ENCODE measurements around the gene ATRIP.

Gene ATRIP

GRCh38 chr3:48501196-48501595 is 54.7 kb downstream of the ATRIP start:
- H3K9ac ChIP-seq (ENCODE audit: low read depth, low read length), result no peak overlapping the region
- no peaks in the 10 kb centered on the region for H3K9me3 ChIP-seq (ENCODE audit: control insufficient read depth, insufficient read depth, low read length)
- peaks cover 16% of the 10 kb centered on the region for H3K4me1 ChIP-seq (ENCODE audit: insufficient read depth, low read length)
- peaks cover 2% of the 10 kb centered on the region; the same call in 1 of the 2 replicates for H3K36me3 ChIP-seq (ENCODE audit: insufficient read depth, low read length)

- Histone ChIP-seq H3K9me3 (ENCODE audit: control insufficient read depth, insufficient read depth, low read length) (no peaks in the 10 kb centered on the region), H3K4me1 (ENCODE audit: insufficient read depth, low read length) (peaks cover 16% of the 10 kb centered on the region), H3K9ac (ENCODE audit: low read depth, low read length) (no peak overlapping the region), H3K36me3 (ENCODE audit: insufficient read depth, low read length) (peaks cover 2% of the 10 kb centered on the region; the same call in 1 of the 2 replicates)
These were observed 55.6 kb downstream of the ATRIP start for GRCh38 chr3:48502121-48502520.

- peaks cover 16% of the 10 kb centered on the region for H3K4me1 ChIP-seq (ENCODE audit: insufficient read depth, low read length)
- H3K9ac ChIP-seq (ENCODE audit: low read depth, low read length), result peak overlapping the region; percentile 70; the same call in 1 of the 2 replicates
- peaks cover 2% of the 10 kb centered on the region; the same call in 1 of the 2 replicates for H3K36me3 ChIP-seq (ENCODE audit: insufficient read depth, low read length)
- H3K9me3 ChIP-seq (ENCODE audit: control insufficient read depth, insufficient read depth, low read length), result no peaks in the 10 kb centered on the region
These were observed 56.2 kb downstream of the ATRIP start for GRCh38 chr3:48502728-48503168.

- Histone ChIP-seq H3K4me1 (ENCODE audit: insufficient read depth, low read length) (peaks cover 16% of the 10 kb centered on the region), H3K9me3 (ENCODE audit: control insufficient read depth, insufficient read depth, low read length) (no peaks in the 10 kb centered on the region), H3K9ac (ENCODE audit: low read depth, low read length) (peak overlapping the region; percentile 70), H3K36me3 (ENCODE audit: insufficient read depth, low read length) (peaks cover 2% of the 10 kb centered on the region; the same call in 1 of the 2 replicates)
These were observed 57.0 kb downstream of the ATRIP start for GRCh38 chr3:48503401-48504050.

GRCh38 chr3:48504051-48504946 is 57.8 kb downstream of the ATRIP start, which contains the start of gene SHISA5:
SHISA5 (minus strand) TSS chr3:48504174; CDS start chr3:48504094, 80 bp downstream.
- Histone ChIP-seq H3K36me3 (ENCODE audit: insufficient read depth, low read length) (peaks cover 2% of the 10 kb centered on the region; the same call in 1 of the 2 replicates), H3K9me3 (ENCODE audit: control insufficient read depth, insufficient read depth, low read length) (no peaks in the 10 kb centered on the region), H3K4me1 (ENCODE audit: insufficient read depth, low read length) (peaks cover 20% of the 10 kb centered on the region), H3K9ac (ENCODE audit: low read depth, low read length) (peak within 1 kb of the TSS; percentile 70)

GRCh38 chr3:48505146-48505545 is 58.6 kb downstream of the ATRIP start:
- peaks cover 26% of the 10 kb centered on the region for H3K4me1 ChIP-seq (ENCODE audit: insufficient read depth, low read length)
- 0 out of 2 replicates have a peak, but pooled peaks cover 2% of the 10 kb centered on the region for H3K36me3 ChIP-seq (ENCODE audit: insufficient read depth, low read length)

GRCh38 chr3:48505968-48506504 is 59.5 kb downstream of the ATRIP start:
- Histone ChIP-seq H3K9ac (ENCODE audit: low read depth, low read length) (no peak overlapping the region), H3K4me1 (ENCODE audit: insufficient read depth, low read length) (peaks cover 26% of the 10 kb centered on the region), H3K36me3 (ENCODE audit: insufficient read depth, low read length) (no peaks in the 10 kb centered on the region), H3K9me3 (ENCODE audit: control insufficient read depth, insufficient read depth, low read length) (no peaks in the 10 kb centered on the region)

More at GRCh38 chr3:48505146-48505545, 58.6 kb downstream of the ATRIP start:
- no peaks in the 10 kb centered on the region for H3K9me3 ChIP-seq (ENCODE audit: control insufficient read depth, insufficient read depth, low read length)
- no peak overlapping the region for H3K9ac ChIP-seq (ENCODE audit: low read depth, low read length)

- Histone ChIP-seq H3K36me3 (ENCODE audit: insufficient read depth, low read length) (no peaks in the 10 kb centered on the region), H3K4me1 (ENCODE audit: insufficient read depth, low read length) (peaks cover 26% of the 10 kb centered on the region), H3K9ac (ENCODE audit: low read depth, low read length) (no peak overlapping the region), H3K9me3 (ENCODE audit: control insufficient read depth, insufficient read depth, low read length) (no peaks in the 10 kb centered on the region)
These were observed 60.9 kb downstream of the ATRIP start for GRCh38 chr3:48507256-48508061.

- H3K9me3 ChIP-seq (ENCODE audit: control insufficient read depth, insufficient read depth, low read length), result no peaks in the 10 kb centered on the region
- H3K9ac ChIP-seq (ENCODE audit: low read depth, low read length), result no peak overlapping the region
- peaks cover 10% of the 10 kb centered on the region for H3K4me1 ChIP-seq (ENCODE audit: insufficient read depth, low read length)
- H3K36me3 ChIP-seq (ENCODE audit: insufficient read depth, low read length), result no peaks in the 10 kb centered on the region
These were observed 65.0 kb downstream of the ATRIP start for GRCh38 chr3:48511551-48511950.

GRCh38 chr3:48514431-48515227 is 68.1 kb downstream of the ATRIP start:
- Histone ChIP-seq H3K9ac (ENCODE audit: low read depth, low read length) (no peak overlapping the region), H3K4me1 (ENCODE audit: insufficient read depth, low read length) (peaks cover 3% of the 10 kb centered on the region; the same call in 1 of the 2 replicates), H3K36me3 (ENCODE audit: insufficient read depth, low read length) (no peaks in the 10 kb centered on the region), H3K9me3 (ENCODE audit: control insufficient read depth, insufficient read depth, low read length) (no peaks in the 10 kb centered on the region)

Data from ES-I3 (cell line).